HepG2 (cell line): ENCODE data around the gene STOML3. TPM values are rescaled to one million over a fixed set of nuclear protein-coding genes. Genes with fewer than 3 reads are reported as not detected.

Experiments
- BCL3 ChIP-seq: sonication (generic); formaldehyde crosslinking; IDR thresholded peaks from 2 replicates; pipeline ENCODE4 v1.5.1; 2020; ENCODE audit warnings: mild to moderate bottlenecking, missing genetic modification reagents, moderate library complexity
- CEBPZ ChIP-seq: IDR thresholded peaks from 2 replicates; pipeline ENCODE4 v1.6.1; 2012; ENCODE audit warnings: low read length, improper control_type of control experiment
- MTF1 ChIP-seq: sonication (generic); formaldehyde crosslinking; IDR thresholded peaks from 2 replicates; pipeline ENCODE4 v1.5.0; 2020; ENCODE audit warnings: missing genetic modification reagents
- NR2F1 ChIP-seq, 2 experiments: fragments of 450-650 bp in 1 of 2; formaldehyde crosslinking in 1 of 2; IDR thresholded peaks; 2 replicates each; pipeline versions ENCODE4 v1.5.0 to v1.6.1; 2016 to 2020; ENCODE audit warnings: mild to moderate bottlenecking in 1 of 2, missing compliant biosample characterization in 1 of 2, missing genetic modification reagents in 1 of 2, moderate library complexity in 1 of 2
- NRL ChIP-seq: sonication (generic); formaldehyde crosslinking; IDR thresholded peaks from 2 replicates; pipeline ENCODE4 v1.5.0; 2020; ENCODE audit warnings: missing genetic modification reagents, mild to moderate bottlenecking, moderate library complexity, borderline replicate concordance
- POLR2G ChIP-seq: fragments of 200-400 bp; formaldehyde crosslinking; IDR thresholded peaks from 2 replicates; pipeline ENCODE4 v1.6.1; 2018; ENCODE audit warnings: mild to moderate bottlenecking, low read depth, low read length, moderate library complexity
- REL ChIP-seq: sonication (generic); formaldehyde crosslinking; conservative IDR thresholded peaks from 2 replicates; pipeline ENCODE4 v1.8.0; 2022; ENCODE audit warnings: mild to moderate bottlenecking, missing genetic modification reagents, moderate library complexity
- SRY ChIP-seq: sonication (generic); formaldehyde crosslinking; IDR thresholded peaks from 2 replicates; pipeline ENCODE4 v1.8.0; 2022; ENCODE audit warnings: mild to moderate bottlenecking, missing genetic modification reagents
- TFDP1 ChIP-seq: IDR thresholded peaks from 2 replicates; pipeline ENCODE4 v1.6.1; 2016; ENCODE audit warnings: missing compliant biosample characterization, missing genetic modification reagents, borderline replicate concordance
- TMF1 ChIP-seq: sonication (generic); formaldehyde crosslinking; IDR thresholded peaks from 2 replicates; pipeline ENCODE4 v1.8.1; 2022; ENCODE audit warnings: low read depth, missing genetic modification reagents
- USF2 ChIP-seq, 2 experiments: sonication (generic) in 1 of 2; formaldehyde crosslinking in 1 of 2; IDR thresholded peaks; 2 replicates each; pipeline versions ENCODE4 v1.5.1 to v1.6.1; 2011 to 2020; ENCODE audit warnings: borderline replicate concordance in 1 of 2, low read depth in 1 of 2, low read length in 1 of 2, mild to moderate bottlenecking in 1 of 2, missing genetic modification reagents in 1 of 2, moderate library complexity in 1 of 2
- ZBTB43 ChIP-seq: sonication (generic); formaldehyde crosslinking; conservative IDR thresholded peaks from 2 replicates; pipeline ENCODE4 v1.4.0; 2020; ENCODE audit warnings: missing genetic modification reagents
- ZNF263 ChIP-seq: sonication (generic); formaldehyde crosslinking; IDR thresholded peaks from 2 replicates; pipeline ENCODE4 v1.4.0; 2020; ENCODE audit warnings: missing genetic modification reagents
- ZNF292 ChIP-seq: sonication (generic); formaldehyde crosslinking; IDR thresholded peaks from 2 replicates; pipeline ENCODE4 v1.8.1; 2022; ENCODE audit warnings: mild to moderate bottlenecking, low read depth, missing genetic modification reagents, borderline replicate concordance
- ZNF335 ChIP-seq: sonication (generic); formaldehyde crosslinking; IDR thresholded peaks from 2 replicates; pipeline ENCODE4 v1.4.0; 2020; ENCODE audit warnings: missing genetic modification reagents
- ZNF343 ChIP-seq: sonication (generic); formaldehyde crosslinking; IDR thresholded peaks from 2 replicates; pipeline ENCODE4 v1.4.0; 2020; ENCODE audit warnings: mild to moderate bottlenecking, missing genetic modification reagents
- ZSCAN20 ChIP-seq: sonication (generic); formaldehyde crosslinking; IDR thresholded peaks from 2 replicates; pipeline ENCODE4 v1.4.0; 2020; ENCODE audit warnings: missing genetic modification reagents, mild to moderate bottlenecking, borderline replicate concordance
- ZSCAN22 ChIP-seq: sonication (generic); formaldehyde crosslinking; IDR thresholded peaks from 2 replicates; pipeline ENCODE4 v1.4.0; 2020; ENCODE audit warnings: mild to moderate bottlenecking, missing genetic modification reagents
- polyA plus RNA-seq, 8 experiments: library from polyadenylated mRNA; depleted of rRNA in 3 of 8; stranded (reverse) in 7 of 8; unstranded in 1 of 8; fragments of >200 nt; fragmentation: Illumina TruSeq in 4 of 8; extraction: Trizol in 4 of 8; gene quantifications; 2 replicates each; pipeline versions ENCODE4 v1.2.1 to v1.2.3, GENCODE V29; 2011 to 2016; ENCODE audit warnings: low read depth in 4 of 8, missing spikeins in 1 of 8, mixed read lengths in 1 of 8; ENCODE audit not compliant: insufficient read depth in 1 of 8
- total RNA-seq, 5 experiments: library from RNA; depleted of rRNA; stranded (reverse); fragments of >200 nt; fragmentation: Illumina TruSeq; extraction: Trizol; gene quantifications; 2 replicates each; pipeline ENCODE4 v1.2.3, GENCODE V29; 2016; ENCODE audit warnings: low read depth in 1 of 5

The STOML3 gene
- total and polyA plus RNA-seq, 2 of the 13 experiments (the other 11 are each of a cell fraction or from before 2014, with no cell fraction given): not detected

- peak; percentile 98 for TF ChIP-seq TFDP1 (CRISPR knock-in tag)
- TF ChIP-seq SRY (CRISPR knock-in tag): peak; percentile 42; the same call in 1 of the 2 replicates
- TF ChIP-seq NR2F1 (CRISPR knock-in tag; IDR thresholded peaks at IDR 0.05): no peak; a peak in 1 of 4 replicates
- no peak for TF ChIP-seq ZNF292
- TF ChIP-seq ZNF263 (CRISPR knock-in tag): peak; percentile 98
- no peak for TF ChIP-seq CEBPZ
- no peak for TF ChIP-seq ZSCAN22 (CRISPR knock-in tag)
- TF ChIP-seq NRL (CRISPR knock-in tag): no peak; the same call in 1 of the 2 replicates
- no peak for TF ChIP-seq USF2 (IDR thresholded peaks at IDR 0.05; ENCODE audit: low read depth, low read length)
- peak; percentile 58; the same call in 1 of the 2 replicates for TF ChIP-seq USF2 (CRISPR knock-in tag; IDR thresholded peaks at IDR 0.05; ENCODE audit: borderline replicate concordance)
- peak; percentile 80 for TF ChIP-seq POLR2G
- TF ChIP-seq MTF1 (CRISPR knock-in tag): 0 out of 2 replicates have a peak, but pooled peaks have one; percentile 15
- TF ChIP-seq ZNF335: peak; percentile 100
- 0 out of 2 replicates have a peak, but pooled peaks have one; percentile 40 for TF ChIP-seq BCL3
- 0 out of 2 replicates have a peak, but pooled peaks have one; percentile 48 for TF ChIP-seq ZSCAN20 (CRISPR knock-in tag)
- TF ChIP-seq ZBTB43: peak; percentile 78
- no peak for TF ChIP-seq ZNF343 (CRISPR knock-in tag)
- 0 out of 2 replicates have a peak, but pooled peaks have one; percentile 20 for TF ChIP-seq REL (CRISPR knock-in tag)
- no peak for TF ChIP-seq TMF1 (CRISPR knock-in tag)
Observed at GRCh38 chr13:39037880-39038568, 47.4 kb upstream of the STOML3 start, which contains the start of the genes NHLRC3 and PROSER1 (continued).
